Psoas muscle (tissue), 8 donors: ENCODE results near the gene TDRD9. TPM values are rescaled to one million over a fixed set of nuclear protein-coding genes. Genes with fewer than 3 reads are reported as not detected.

Experiments used
- ATAC-seq, 4 donors: fragments of 200-7000 bp; cut with Tn5 transposase; one replicate each; pipeline ENCODE4 v1.9.1; 2020; ENCODE audit warnings: moderate library complexity in 3 of 4, mild to moderate bottlenecking in 2 of 4
- DNase-seq, 2 donors: peaks; one replicate each; pipeline ENCODE4 v3.0.0-alpha.2; 2020
- H3K27ac ChIP-seq: fragments of 200-600 bp; one replicate; pipeline ENCODE4 v1.8.0; 2022
- H3K27me3 ChIP-seq, 3 donors: fragments of 200-600 bp in 1 of 3; one replicate each; pipeline versions ENCODE4 v1.6.1 to v1.8.0; 2013 to 2022; ENCODE audit warnings: low read length in 2 of 3, mild to moderate bottlenecking in 2 of 3, moderate library complexity in 1 of 3; ENCODE audit not compliant: insufficient read depth in 3 of 3
- H3K36me3 ChIP-seq, 2 donors: fragments of 200-600 bp in 1 of 2; one replicate each; pipeline versions ENCODE4 v1.6.1 to v1.8.0; 2013 to 2022; ENCODE audit warnings: low read depth in 1 of 2, mild to moderate bottlenecking in 1 of 2, moderate library complexity in 1 of 2; ENCODE audit not compliant: insufficient read depth in 1 of 2
- H3K4me1 ChIP-seq: fragments of 200-600 bp; one replicate; pipeline ENCODE4 v1.8.0; 2022
- H3K4me3 ChIP-seq: fragments of 200-600 bp; one replicate; pipeline ENCODE4 v1.8.0; 2022; ENCODE audit warnings: mild to moderate bottlenecking
- H3K9me3 ChIP-seq: fragments of 200-600 bp; one replicate; pipeline ENCODE4 v1.8.0; 2022
- CTCF ChIP-seq: fragments of 200-600 bp; IDR thresholded peaks from one replicate; pipeline ENCODE4 v1.8.0; 2022; ENCODE audit warnings: antibody characterized with exemption
- WGBS, 3 donors: extraction: QIAGEN DNeasy Blood & Tissue Kit; methylation state at CpG; one replicate each; pipeline versions ENCODE4 v1.1.6 to v1.1.7; 2013; 5-methylcytosine and 5-hydroxymethylcytosine counted together
- intact Hi-C, 2 donors: fragments of 100-400 bp; cut with DNase I; formaldehyde crosslinking; loops; one replicate each; pipeline versions ENCODE4 v1.11.0 to v1.14.2; 2022
- polyA plus RNA-seq, 3 donors: library from polyadenylated mRNA; stranded (reverse); fragments of 200-250 nt; gene quantifications; one replicate each; pipeline ENCODE4 v1.2.3, GENCODE V29; 2013
- total RNA-seq, 4 donors: library from RNA; stranded (reverse); fragmentation: NEBNext Ultra II Directional in 2 of 4; extraction: Animal tissue kit (Norgen Biotek cat#: 25700) in 2 of 4; gene quantifications; one replicate each; pipeline versions ENCODE4 v1.2.1 to v1.2.4, GENCODE V29; 2021 to 2023
- donor health status: healthy with polysubstance abuse.
- donor health status: DM: no; HTN: no; CAD: no; lungs with moderate emphysema.
- donor health status: Bipolar disorder and iron deficiency.
- donor health status: healthy.
- donor health status: DM: yes; HTN: yes; CAD: no.
- donor health status: DM: no; HTN: no; CAD: no.
- donor health status: DM: no; HTN: no; CAD: no.
- donor health status: DM: yes; HTN: yes; CAD: no.

The TDRD9 gene
- total and polyA plus RNA-seq, 7 donors = 0.13 to 1.3 (median 0.31) TPM

GRCh38 chr14:104098272-104099095 is 170.2 kb downstream of the TDRD9 start:
- DNase-seq = peak; percentile 1 to 45
- no peak overlapping the region for H3K27ac ChIP-seq
- H3K4me3 ChIP-seq = no peak overlapping the region
- TF ChIP-seq CTCF = no peak
- intact Hi-C loops = no loop called here
- H3K36me3 ChIP-seq = no peaks in the 10 kb centered on the region
- H3K9me3 ChIP-seq = no peaks in the 10 kb centered on the region
- no peak for ATAC-seq
- 85 to 89% (median 87%) methylated on average over 24 to 25 of the region's 25 CpGs for WGBS, 3 donors
- H3K4me1 ChIP-seq = no peaks in the 10 kb centered on the region
- peaks cover 0 to 13% (median 0%) of the 10 kb centered on the region in 3 donors for H3K27me3 ChIP-seq

GRCh38 chr14:104099096-104100041 is 171.1 kb downstream of the TDRD9 start:
- H3K27me3 ChIP-seq = peaks cover 0 to 13% (median 0%) of the 10 kb centered on the region in 3 donors
- no peaks in the 10 kb centered on the region for H3K4me1 ChIP-seq
- no peak overlapping the region for H3K4me3 ChIP-seq
- no peaks in the 10 kb centered on the region for H3K9me3 ChIP-seq
- DNase-seq (peak; percentile 5 to 48), ATAC-seq (no peak)
- H3K36me3 ChIP-seq = no peaks in the 10 kb centered on the region
- 70 to 77% (median 76%) methylated on average over 25 to 26 of the region's 26 CpGs for WGBS, 3 donors
- intact Hi-C loops = no loop called here
- H3K27ac ChIP-seq = no peak overlapping the region
- no peak for TF ChIP-seq CTCF

GRCh38 chr14:104100171-104101085 is 172.2 kb downstream of the TDRD9 start:
- Histone ChIP-seq H3K9me3 (no peaks in the 10 kb centered on the region), H3K4me1 (no peaks in the 10 kb centered on the region), H3K27ac (no peak overlapping the region), H3K36me3 (no peaks in the 10 kb centered on the region), H3K4me3 (no peak overlapping the region), H3K27me3 (peaks cover 0 to 3% (median 0%) of the 10 kb centered on the region in 3 donors)
- 80 to 91% (median 88%) methylated on average over 22 to 23 of the region's 23 CpGs for WGBS, 3 donors
- no peak for ATAC-seq
- DNase-seq = peak; percentile 8 to 38
- intact Hi-C loops = no loop called here
- TF ChIP-seq CTCF = no peak

GRCh38 chr14:104101086-104101621 is 172.9 kb downstream of the TDRD9 start:
- H3K4me1 ChIP-seq = no peaks in the 10 kb centered on the region
- H3K4me3 ChIP-seq = no peak overlapping the region
- TF ChIP-seq CTCF = no peak
- 56 to 68% (median 61%) methylated on average over 16 of the region's 16 CpGs for WGBS, 3 donors
- DNase-seq (peak; percentile 4 to 52), ATAC-seq (no peak)
- intact Hi-C loops = no loop called here
- H3K27me3 ChIP-seq = no peaks in the 10 kb centered on the region
- H3K9me3 ChIP-seq = no peaks in the 10 kb centered on the region
- H3K36me3 ChIP-seq = no peaks in the 10 kb centered on the region
- H3K27ac ChIP-seq = no peak overlapping the region
